ENCODE data around the gene ZNF550.
"Not testable (repeated sequence)": the region's sequence is repeated elsewhere in the genome, so short reads cannot be mapped to it uniquely, and the experiment has no call there.

Gene ZNF550

DNA sequence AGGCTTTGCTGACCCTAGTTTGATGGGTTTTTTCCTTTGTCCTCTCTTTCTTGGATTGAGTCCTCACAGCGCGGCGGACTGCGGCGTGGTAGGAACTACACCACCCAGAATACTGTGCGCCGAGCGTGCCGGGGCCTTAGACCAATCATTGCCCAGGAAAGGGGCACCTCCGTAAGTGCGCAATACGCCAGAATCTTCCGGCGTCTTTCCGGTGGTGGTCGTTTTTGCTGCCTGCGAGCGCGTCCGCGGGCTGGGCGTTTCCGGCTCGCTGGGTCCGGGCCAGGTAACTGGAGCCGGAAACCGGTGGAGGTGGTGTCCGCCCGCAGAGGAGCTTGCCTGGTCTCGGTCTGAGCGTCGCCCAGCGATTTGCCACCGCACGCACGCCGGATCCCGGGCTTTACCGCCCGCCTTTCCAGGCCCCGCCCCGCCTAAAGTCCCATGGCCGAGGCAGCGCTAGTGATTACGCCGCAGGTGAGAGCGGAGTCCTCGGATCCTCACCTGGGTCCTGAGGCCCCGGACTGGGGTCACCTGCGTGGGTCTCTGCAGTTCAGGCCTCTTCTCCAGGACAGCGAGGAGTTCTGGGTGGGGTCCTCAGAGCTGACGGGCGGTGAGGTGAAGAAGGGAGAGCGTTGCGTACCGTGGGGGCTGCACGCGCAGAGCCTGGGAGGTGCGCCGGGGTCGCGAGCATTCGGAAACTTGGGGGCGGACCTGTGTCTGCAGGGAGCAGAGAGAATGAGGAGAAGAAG lies 32.4 kb downstream of the ZNF550 start, which contains the start of gene ZNF549:
ZNF549 (plus strand) TSS at position 221 of the 746 bp plus-strand sequence; CDS start at position 439, 218 bp downstream.
- peak; percentile 80 for DNase-seq (ENCODE audit: low read depth, low spot score)

- DNase-seq (ENCODE audit: low read depth, low spot score): not testable (repeated sequence)
Measured at GRCh38 chr19:57518021-57518420, 41.6 kb downstream of the ZNF550 start.

- no peak for DNase-seq (ENCODE audit: low read depth, low spot score)
Measured at GRCh38 chr19:57515255-57515654, 44.4 kb downstream of the ZNF550 start.

- no peak for DNase-seq (ENCODE audit: low read depth, low spot score)
Measured at GRCh38 chr19:57512845-57513244, 46.8 kb downstream of the ZNF550 start.

- no peak for DNase-seq (ENCODE audit: low read depth, low spot score)
Measured at GRCh38 chr19:57511484-57511883, 48.2 kb downstream of the ZNF550 start.

DNA sequence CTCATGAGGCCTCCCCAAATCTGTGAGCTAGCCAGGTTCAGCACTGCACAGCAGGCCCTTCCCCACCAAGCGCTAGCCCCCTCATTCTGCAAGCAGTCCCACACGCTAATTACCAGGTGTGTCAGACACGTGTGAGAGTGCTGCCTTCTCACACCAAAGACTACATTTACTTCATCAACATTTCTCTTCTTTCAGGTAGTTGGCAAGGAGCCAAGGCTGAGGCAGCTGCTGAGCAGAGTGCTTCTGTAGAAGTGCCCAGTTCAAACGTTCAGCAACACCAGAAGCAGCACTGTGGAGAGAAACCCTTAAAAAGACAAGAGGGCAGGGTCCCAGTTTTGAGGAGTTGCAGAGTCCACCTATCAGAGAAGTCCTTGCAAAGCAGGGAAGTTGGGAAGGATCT lies 53.5 kb downstream of the ZNF550 start:
- DNase-seq (ENCODE audit: low read depth, low spot score): no peak

GRCh38 chr19:57500400-57500799 lies 59.3 kb downstream of the ZNF550 start:
- DNase-seq (ENCODE audit: low read depth, low spot score): not testable (repeated sequence)

GRCh38 chr19:57499680-57500395 lies 59.8 kb downstream of the ZNF550 start, which contains the start of gene ZNF773:
Gene ZNF773 (plus strand): TSS chr19:57499938. CDS start chr19:57500081, 143 bp downstream.
- peak; percentile 88 for DNase-seq (ENCODE audit: low read depth, low spot score)

DNA sequence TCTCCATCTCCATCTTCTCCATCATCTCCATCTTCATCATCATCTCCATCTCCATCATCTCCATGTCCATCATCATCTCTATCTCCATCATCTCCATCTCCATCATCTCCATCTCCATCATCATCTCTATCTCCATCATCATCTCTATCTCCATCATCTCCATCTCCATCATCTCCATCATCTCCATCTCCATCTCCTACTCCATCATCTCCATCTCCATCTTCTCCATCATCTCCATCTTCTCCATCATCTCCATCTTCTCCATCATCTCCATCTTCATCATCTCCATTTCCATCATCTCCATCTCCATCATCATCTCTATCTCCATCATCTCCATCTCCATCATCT lies 60.4 kb downstream of the ZNF550 start:
- not testable (repeated sequence) for DNase-seq (ENCODE audit: low read depth, low spot score)

- DNase-seq (ENCODE audit: low read depth, low spot score): not testable (repeated sequence)
Measured at GRCh38 chr19:57488299-57488644, 71.4 kb downstream of the ZNF550 start.

DNA sequence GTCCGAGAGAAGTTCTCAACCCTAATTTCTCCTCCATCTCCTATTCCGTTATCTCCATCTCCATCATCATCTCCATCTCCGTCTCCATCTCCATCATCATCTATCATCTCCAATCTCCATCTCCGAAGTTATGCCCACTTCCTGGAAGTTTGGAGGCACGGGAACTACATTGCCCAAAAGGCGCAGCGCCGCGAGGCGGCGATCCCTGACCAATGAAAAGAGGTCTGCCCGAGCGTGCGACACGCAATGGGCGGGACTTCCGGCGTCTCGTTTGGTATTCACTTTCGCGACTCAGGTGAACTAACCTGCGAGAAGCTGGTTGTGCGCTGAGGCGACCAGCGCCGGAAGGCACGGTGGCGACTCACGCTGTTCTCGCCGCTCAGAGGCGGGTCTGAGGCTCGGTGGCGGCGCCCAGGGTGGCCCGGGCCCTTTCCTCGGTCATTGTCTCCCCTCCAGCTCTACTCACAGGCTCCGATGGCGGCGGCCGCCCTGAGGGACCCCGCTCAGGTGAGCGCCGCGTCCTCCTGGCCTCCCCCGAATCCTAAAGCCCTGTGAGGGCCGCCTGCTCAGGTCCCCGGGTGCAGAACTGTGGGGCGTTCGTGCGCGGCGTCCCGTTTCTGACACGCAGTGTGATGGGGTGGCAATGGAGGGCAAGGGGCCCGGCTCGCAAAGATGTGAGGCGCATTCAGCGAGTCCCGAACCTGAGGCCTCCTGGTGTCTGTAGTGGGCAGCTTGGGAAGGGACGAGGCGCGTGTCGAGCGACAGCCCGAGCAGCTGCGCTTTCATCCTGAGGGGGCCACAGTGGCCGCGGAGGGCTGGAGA lies 72.0 kb downstream of the ZNF550 start, which contains the start of gene ZNF419:
ZNF419 (plus strand) TSS at position 274 of the 822 bp plus-strand sequence; CDS start at position 475, 201 bp downstream.
- peak; percentile 91 for DNase-seq (ENCODE audit: low read depth, low spot score)

Data from activated CD4-positive, CD25-positive, alpha-beta regulatory T cell treated with anti-CD3 and anti-CD28 coated beads, Interleukin-2, amount 50 U/mL, for 16 hours (primary cell).